Neural cell (in vitro differentiated cells): ENCODE data around the gene VEGFD. TPM values are rescaled to one million over a fixed set of nuclear protein-coding genes. Genes with fewer than 3 reads are reported as not detected.

Source experiments
- H2AFZ ChIP-seq: fragments of 200-600, 300-800 bp; sonication (generic), shearing (Covaris generic); 2 replicates; pipeline ENCODE4 v1.6.0; 2014; ENCODE audit warnings: low read depth, mild to moderate bottlenecking, antibody characterized with exemption, low read length, moderate library complexity
- H3F3A ChIP-seq: fragments of 200-600 bp; shearing (Covaris generic); 2 replicates; pipeline ENCODE4 v1.6.1; 2016; ENCODE audit warnings: mild to moderate bottlenecking, moderate library complexity, mixed read lengths, antibody characterized with exemption, low read length; ENCODE audit not compliant: insufficient read depth, poor library complexity, severe bottlenecking
- H3K27ac ChIP-seq: fragments of 200-600, 300-800 bp; sonication (generic), shearing (Covaris generic); 2 replicates; pipeline ENCODE4 v1.5.1; 2014; ENCODE audit warnings: mild to moderate bottlenecking, low read length, moderate library complexity
- H3K27me3 ChIP-seq: fragments of 300-800, 200-600 bp; sonication (generic), shearing (Covaris generic); 2 replicates; pipeline ENCODE4 v1.6.0; 2014; ENCODE audit warnings: mild to moderate bottlenecking, low read depth, low read length, moderate library complexity; ENCODE audit not compliant: insufficient read depth
- H3K36me3 ChIP-seq: fragments of 300-800, 200-600 bp; sonication (generic), shearing (Covaris generic); 2 replicates; pipeline ENCODE4 v1.5.1; 2014; ENCODE audit warnings: mild to moderate bottlenecking, antibody characterized with exemption, low read length, moderate library complexity; ENCODE audit not compliant: insufficient read depth
- H3K4me2 ChIP-seq: fragments of 300-800, 200-600 bp; sonication (generic), shearing (Covaris generic); 2 replicates; pipeline ENCODE4 v1.6.0; 2014; ENCODE audit warnings: mild to moderate bottlenecking, low read length
- H3K4me3 ChIP-seq: fragments of 300-800, 200-600 bp; sonication (generic), shearing (Covaris generic); 2 replicates; pipeline ENCODE4 v1.5.1; 2014; ENCODE audit warnings: mild to moderate bottlenecking, low read length, moderate library complexity
- H3K79me2 ChIP-seq: fragments of 200-600 bp; shearing (Covaris generic); replicated peaks from 2 replicates; pipeline ENCODE4 v1.6.0; 2014; ENCODE audit warnings: mild to moderate bottlenecking, low read length, moderate library complexity; ENCODE audit not compliant: insufficient read depth
- H3K9ac ChIP-seq: fragments of 300-800, 200-600 bp; sonication (generic), shearing (Covaris generic); 2 replicates; pipeline ENCODE4 v1.6.1; 2016; ENCODE audit warnings: mild to moderate bottlenecking, low read length, mixed read lengths
- H3K9me2 ChIP-seq: fragments of 200-600 bp; shearing (Covaris generic); 2 replicates; pipeline ENCODE4 v1.6.1; 2016; ENCODE audit warnings: mild to moderate bottlenecking, low read length, mixed read lengths; ENCODE audit not compliant: insufficient read depth
- H3K9me3 ChIP-seq: fragments of 200-600, 300-800 bp; sonication (generic), shearing (Covaris generic); 2 replicates; pipeline ENCODE4 v1.6.1; 2016; ENCODE audit warnings: mild to moderate bottlenecking, mixed run types, low read length, moderate library complexity, mixed read lengths
- H4K20me1 ChIP-seq: fragments of 200-600 bp; shearing (Covaris generic); 2 replicates; pipeline ENCODE4 v1.6.1; 2016; ENCODE audit warnings: mild to moderate bottlenecking, mixed run types; ENCODE audit not compliant: insufficient read depth
- CTCF ChIP-seq: fragments of 450-650 bp; IDR thresholded peaks from 2 replicates; pipeline ENCODE4 v1.5.1; 2014; ENCODE audit warnings: antibody characterized with exemption, mild to moderate bottlenecking, moderate library complexity; ENCODE audit not compliant: poor library complexity, severe bottlenecking
- EP300 ChIP-seq: fragments of 450-650 bp; conservative IDR thresholded peaks from 2 replicates; pipeline ENCODE4 v1.6.1; 2014; ENCODE audit warnings: antibody characterized with exemption, mild to moderate bottlenecking, moderate library complexity; ENCODE audit not compliant: poor library complexity, severe bottlenecking
- EZH2 ChIP-seq: fragments of 200-600, 300-800 bp; shearing (Covaris generic), sonication (generic); IDR thresholded peaks from 2 replicates; pipeline ENCODE4 v1.6.1; 2014; ENCODE audit warnings: antibody characterized with exemption, low read length, borderline replicate concordance, mild to moderate bottlenecking; ENCODE audit not compliant: insufficient read depth, poor library complexity, severe bottlenecking
- MXI1 ChIP-seq: fragments of 450-650 bp; conservative IDR thresholded peaks from 2 replicates; pipeline ENCODE4 v1.6.1; 2014; ENCODE audit warnings: antibody characterized with exemption, mild to moderate bottlenecking; ENCODE audit not compliant: poor library complexity, severe bottlenecking
- POLR2AphosphoS5 ChIP-seq: IDR thresholded peaks from 2 replicates; pipeline ENCODE4 v1.6.1; 2012
- RAD21 ChIP-seq: fragments of 450-650 bp; conservative IDR thresholded peaks from 2 replicates; pipeline ENCODE4 v1.6.1; 2014; ENCODE audit warnings: antibody characterized with exemption, mild to moderate bottlenecking, moderate library complexity
- REST ChIP-seq: IDR thresholded peaks from 2 replicates; pipeline ENCODE4 v1.6.1; 2012; ENCODE audit warnings: borderline replicate concordance
- SMC3 ChIP-seq: fragments of 450-650 bp; conservative IDR thresholded peaks from 2 replicates; pipeline ENCODE4 v1.6.1; 2014; ENCODE audit warnings: antibody characterized with exemption, mild to moderate bottlenecking, moderate library complexity; ENCODE audit not compliant: poor library complexity
- TAF1 ChIP-seq: IDR thresholded peaks from 2 replicates; pipeline ENCODE4 v1.6.1; 2012; ENCODE audit warnings: low read depth
- polyA plus RNA-seq: library from polyadenylated mRNA; depleted of rRNA; stranded (reverse); fragments of >200 nt; gene quantifications from 2 replicates; pipeline ENCODE4 v1.2.3, GENCODE V29; 2014

Gene VEGFD
- polyA plus RNA-seq, 1 donor from 2014 or later: not detected

GRCh38 chrX:15410430-15410829 is 26.2 kb upstream of the VEGFD start:
- Histone ChIP-seq H3K9ac (no peak overlapping the region), H3K4me3 (no peak overlapping the region), H3K9me3 (no peaks in the 10 kb centered on the region), H4K20me1 (no peaks in the 10 kb centered on the region), H3K27ac (no peak overlapping the region), H2AFZ (no peak overlapping the region), H3F3A (no peaks in the 10 kb centered on the region), H3K4me2 (no peak overlapping the region), H3K27me3 (no peaks in the 10 kb centered on the region), H3K9me2 (no peaks in the 10 kb centered on the region), H3K79me2 (no peaks in the 10 kb centered on the region), H3K36me3 (no peaks in the 10 kb centered on the region)
- TF ChIP-seq RAD21: no peak
- no peak for TF ChIP-seq EZH2
- TF ChIP-seq SMC3: no peak
- TF ChIP-seq POLR2AphosphoS5: no peak
- TF ChIP-seq REST: no peak
- no peak for TF ChIP-seq EP300
- no peak for TF ChIP-seq CTCF
- no peak for TF ChIP-seq TAF1
- no peak for TF ChIP-seq MXI1

DNA sequence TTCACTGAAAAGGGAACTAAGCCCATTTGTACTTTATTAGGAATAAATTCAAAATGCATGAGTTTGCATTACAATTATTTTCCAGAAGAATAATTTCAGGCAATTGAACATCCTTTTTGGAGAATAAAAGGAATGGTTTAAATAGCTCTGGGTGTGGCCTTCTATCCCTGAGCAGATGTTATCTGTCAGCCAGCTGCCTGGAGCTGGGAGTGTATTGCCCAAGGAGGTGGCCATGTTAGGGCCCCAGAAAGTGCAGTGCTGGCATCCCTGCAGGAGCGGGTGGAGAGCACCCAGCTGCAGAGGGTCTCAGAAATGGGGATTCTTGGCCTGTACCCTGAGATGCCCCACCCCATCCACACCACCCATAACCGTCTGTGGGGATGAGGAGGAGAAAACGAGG is 21.6 kb upstream of the VEGFD start:
- H3K36me3 ChIP-seq: no peaks in the 10 kb centered on the region
- no peak overlapping the region for H2AFZ ChIP-seq
- no peak overlapping the region for H3K9ac ChIP-seq
- H3K9me2 ChIP-seq: no peaks in the 10 kb centered on the region
- H4K20me1 ChIP-seq: no peaks in the 10 kb centered on the region
- H3K4me2 ChIP-seq: no peak overlapping the region
- H3F3A ChIP-seq: no peaks in the 10 kb centered on the region
- H3K79me2 ChIP-seq: no peaks in the 10 kb centered on the region
- no peaks in the 10 kb centered on the region for H3K9me3 ChIP-seq
- TF ChIP-seq SMC3 (no peak), TAF1 (no peak), CTCF (no peak), POLR2AphosphoS5 (no peak), REST (no peak), MXI1 (no peak), EP300 (no peak), EZH2 (no peak), RAD21 (no peak)
- H3K4me3 ChIP-seq: no peak overlapping the region
- no peaks in the 10 kb centered on the region for H3K27me3 ChIP-seq
- H3K27ac ChIP-seq: no peak overlapping the region
